B cell (primary cell): ENCODE measurements around the gene CGNL1. TPM values are rescaled to one million over a fixed set of nuclear protein-coding genes. Genes with fewer than 3 reads are reported as not detected.

Experiments
- ATAC-seq: fragments of 200-7000 bp; cut with Tn5 transposase; one replicate; pipeline ENCODE4 v1.10.0; 2021; ENCODE audit warnings: low read depth, mild to moderate bottlenecking, moderate number of reproducible peaks, moderate library complexity
- CTCF ChIA-PET: fragments of 350-600 bp; sonication (Branson Sonifier 250); formaldehyde crosslinking; loops from one replicate; lab custom pipeline; 2021; ENCODE audit warnings: antibody characterized with exemption, inconsistent platforms; lab: Charles Lee
- POLR2A ChIA-PET: fragments of 350-600 bp; sonication (Branson Sonifier 250); formaldehyde crosslinking; loops from one replicate; lab custom pipeline; 2021; ENCODE audit warnings: antibody characterized with exemption; lab: Charles Lee
- DNase-seq: peaks from one replicate; pipeline ENCODE4 v3.0.0; 2013
- H2AFZ ChIP-seq: 2 replicates; pipeline ENCODE4 v1.6.1; 2012; ENCODE audit warnings: mild to moderate bottlenecking, low read depth, low read length; ENCODE audit not compliant: insufficient read depth, poor library complexity, severe bottlenecking
- H3K27ac ChIP-seq, 2 donors: 1 replicate in 1 of 2; 2 replicates in 1 of 2; pipeline ENCODE4 v1.5.1; 2012 to 2013; ENCODE audit warnings: low read length in 2 of 2, mild to moderate bottlenecking in 2 of 2, moderate library complexity in 1 of 2
- H3K27me3 ChIP-seq, 4 experiments: fragments of 200-600 bp in 1 of 4; sonication (generic) in 1 of 4; replicated peaks in 1 of 4; 1 replicate in 2 of 4; 2 replicates in 2 of 4; pipeline versions ENCODE4 v1.6.1 to v1.7.0; 2013 to 2016; ENCODE audit warnings: low read length in 3 of 4, mild to moderate bottlenecking in 2 of 4, mixed read lengths in 1 of 4, moderate library complexity in 1 of 4; ENCODE audit not compliant: insufficient read depth in 4 of 4, control insufficient read depth in 3 of 4; ENCODE audit errors: control extremely low read depth in 1 of 4
- H3K36me3 ChIP-seq, 2 experiments: replicated peaks in 1 of 2; 1 replicate in 1 of 2; 2 replicates in 1 of 2; pipeline versions ENCODE4 v1.6.1 to v1.7.1; 2013; ENCODE audit warnings: low read length in 1 of 2; ENCODE audit not compliant: insufficient read depth in 2 of 2, control insufficient read depth in 1 of 2; ENCODE audit errors: control extremely low read depth in 1 of 2, extremely low read depth in 1 of 2
- H3K4me1 ChIP-seq, 2 donors: fragments of 200-600 bp in 1 of 2; sonication (generic) in 1 of 2; 1 replicate in 1 of 2; 2 replicates in 1 of 2; pipeline versions ENCODE4 v1.5.1 to v1.6.1; 2013 to 2017; ENCODE audit warnings: low read length in 2 of 2; ENCODE audit not compliant: control insufficient read depth in 2 of 2, insufficient read depth in 2 of 2
- H3K4me2 ChIP-seq: replicated peaks from 2 replicates; pipeline ENCODE3; 2012; ENCODE audit warnings: mild to moderate bottlenecking, low read depth, low read length; ENCODE audit not compliant: poor library complexity, severe bottlenecking
- H3K4me3 ChIP-seq, 5 experiments: fragments of 200-600 bp in 1 of 5; sonication (generic) in 1 of 5; 1 replicate in 3 of 5; 2 replicates in 2 of 5; pipeline versions ENCODE4 v1.5.1 to v1.7.0; 2011 to 2016; ENCODE audit warnings: low read length in 4 of 5, mild to moderate bottlenecking in 4 of 5, low read depth in 2 of 5, control low read depth in 1 of 5, moderate library complexity in 1 of 5; ENCODE audit not compliant: insufficient read depth in 1 of 5; ENCODE audit errors: control extremely low read depth in 1 of 5, extremely low read depth in 1 of 5
- H3K79me2 ChIP-seq: fragments of 200-600 bp; sonication (generic); one replicate; pipeline ENCODE4 v1.6.0; 2016; ENCODE audit warnings: low read length; ENCODE audit not compliant: control insufficient read depth, insufficient read depth
- H3K9ac ChIP-seq: fragments of 200-600 bp; sonication (generic); 2 replicates; pipeline ENCODE4 v1.6.1; 2017; ENCODE audit warnings: mild to moderate bottlenecking, low read length, moderate library complexity
- H3K9me3 ChIP-seq, 3 donors: one replicate each; pipeline versions ENCODE4 v1.6.1 to v1.7.1; 2013; ENCODE audit warnings: low read length in 2 of 3; ENCODE audit not compliant: control insufficient read depth in 2 of 3, insufficient read depth in 1 of 3; ENCODE audit errors: control extremely low read depth in 1 of 3
- H4K20me1 ChIP-seq: 2 replicates; pipeline ENCODE4 v1.6.0; 2012; ENCODE audit warnings: mild to moderate bottlenecking, low read length; ENCODE audit not compliant: insufficient read depth, control insufficient read depth, poor library complexity, severe bottlenecking
- H3K27ac Mint-ChIP-seq: one replicate; pipeline ENCODE4 v1.8.0; 2021; ENCODE audit warnings: mixed read lengths
- H3K27me3 Mint-ChIP-seq: one replicate; pipeline ENCODE4 v1.8.0; 2021; ENCODE audit warnings: mixed read lengths
- H3K4me1 Mint-ChIP-seq: one replicate; pipeline ENCODE4 v1.8.0; 2021; ENCODE audit warnings: mixed read lengths
- H3K4me3 Mint-ChIP-seq: one replicate; pipeline ENCODE4 v1.8.0; 2021; ENCODE audit warnings: mixed read lengths
- H3K9me3 Mint-ChIP-seq: one replicate; pipeline ENCODE4 v1.8.0; 2022; ENCODE audit warnings: mixed read lengths; ENCODE audit not compliant: insufficient read depth
- EZH2 ChIP-seq: IDR thresholded peaks from 2 replicates; pipeline ENCODE4 v1.6.1; 2012; ENCODE audit warnings: borderline replicate concordance, low read depth, mild to moderate bottlenecking, moderate library complexity, low read length; ENCODE audit not compliant: insufficient read depth, poor library complexity, severe bottlenecking
- WGBS: methylation state at CpG from one replicate; pipeline ENCODE4 v1.1.5; 2013; ENCODE audit warnings: missing lambda C conversion rate; ENCODE audit not compliant: insufficient coverage; 5-methylcytosine and 5-hydroxymethylcytosine counted together
- intact Hi-C: fragments of 100-400 bp; cut with micrococcal nuclease; formaldehyde crosslinking; loops from one replicate; pipeline ENCODE4 v1.10.0; 2022
- polyA plus RNA-seq: library from polyadenylated mRNA; depleted of rRNA; stranded (reverse); fragments of >200 nt; gene quantifications from 2 replicates; pipeline ENCODE4 v1.2.3, GENCODE V29; 2012
- total RNA-seq, 2 donors: library from RNA; stranded (reverse); fragments of 120-200 nt in 1 of 2; gene quantifications; 1 replicate in 1 of 2; 2 replicates in 1 of 2; pipeline versions ENCODE4 v1.2.3 to v1.2.4, GENCODE V29; 2013 to 2022
- TF ChIP-seq, protein P1 (sequence below): fragments of 200-600 bp; IDR thresholded peaks from one replicate; pipeline ENCODE4 v1.8.0; 2022; ENCODE audit warnings: antibody characterized with exemption, mild to moderate bottlenecking

The CGNL1 gene
- total and polyA plus RNA-seq, 2 donors (not counting 1 experiment from before 2014, with no cell fraction given): 0.03 to 0.12 TPM

GRCh38 chr15:57343498-57343897 is 32.8 kb upstream of the CGNL1 start:
- H3K9me3 ChIP-seq: no peaks in the 10 kb centered on the region
- no peak for ATAC-seq
- no peaks in the 10 kb centered on the region for H3K9me3 Mint-ChIP-seq
- H4K20me1 ChIP-seq: no peaks in the 10 kb centered on the region
- H3K4me3 ChIP-seq: no peak overlapping the region
- no peak overlapping the region for H3K4me2 ChIP-seq
- H3K27ac Mint-ChIP-seq: no peak overlapping the region
- no peak overlapping the region for H3K9ac ChIP-seq
- no peak overlapping the region for H3K27ac ChIP-seq
- H3K27me3 Mint-ChIP-seq: no peaks in the 10 kb centered on the region
- intact Hi-C loops: no loop called here
- ChIA-PET POLR2A (no interaction called here), CTCF (interaction anchor here (1.9 to 13.3 kb wide), 4 partner anchors 37 to 199 kb away, joined by 4 to 288 read pairs (median 62); no protein-coding TSS in a partner anchor)
- no peaks in the 10 kb centered on the region for H3K79me2 ChIP-seq
- WGBS: 64% methylated on average over 4 of the region's 6 CpGs
- no peak overlapping the region for H2AFZ ChIP-seq
- no peaks in the 10 kb centered on the region for H3K4me1 Mint-ChIP-seq
- TF ChIP-seq EZH2: no peak
- TF ChIP-seq, protein P1, sequence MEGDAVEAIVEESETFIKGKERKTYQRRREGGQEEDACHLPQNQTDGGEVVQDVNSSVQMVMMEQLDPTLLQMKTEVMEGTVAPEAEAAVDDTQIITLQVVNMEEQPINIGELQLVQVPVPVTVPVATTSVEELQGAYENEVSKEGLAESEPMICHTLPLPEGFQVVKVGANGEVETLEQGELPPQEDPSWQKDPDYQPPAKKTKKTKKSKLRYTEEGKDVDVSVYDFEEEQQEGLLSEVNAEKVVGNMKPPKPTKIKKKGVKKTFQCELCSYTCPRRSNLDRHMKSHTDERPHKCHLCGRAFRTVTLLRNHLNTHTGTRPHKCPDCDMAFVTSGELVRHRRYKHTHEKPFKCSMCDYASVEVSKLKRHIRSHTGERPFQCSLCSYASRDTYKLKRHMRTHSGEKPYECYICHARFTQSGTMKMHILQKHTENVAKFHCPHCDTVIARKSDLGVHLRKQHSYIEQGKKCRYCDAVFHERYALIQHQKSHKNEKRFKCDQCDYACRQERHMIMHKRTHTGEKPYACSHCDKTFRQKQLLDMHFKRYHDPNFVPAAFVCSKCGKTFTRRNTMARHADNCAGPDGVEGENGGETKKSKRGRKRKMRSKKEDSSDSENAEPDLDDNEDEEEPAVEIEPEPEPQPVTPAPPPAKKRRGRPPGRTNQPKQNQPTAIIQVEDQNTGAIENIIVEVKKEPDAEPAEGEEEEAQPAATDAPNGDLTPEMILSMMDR: no peak
- no peaks in the 10 kb centered on the region for H3K36me3 ChIP-seq
- no peak overlapping the region for H3K4me3 Mint-ChIP-seq
- no peak for DNase-seq
- no peaks in the 10 kb centered on the region for H3K27me3 ChIP-seq
- no peaks in the 10 kb centered on the region for H3K4me1 ChIP-seq

DNA sequence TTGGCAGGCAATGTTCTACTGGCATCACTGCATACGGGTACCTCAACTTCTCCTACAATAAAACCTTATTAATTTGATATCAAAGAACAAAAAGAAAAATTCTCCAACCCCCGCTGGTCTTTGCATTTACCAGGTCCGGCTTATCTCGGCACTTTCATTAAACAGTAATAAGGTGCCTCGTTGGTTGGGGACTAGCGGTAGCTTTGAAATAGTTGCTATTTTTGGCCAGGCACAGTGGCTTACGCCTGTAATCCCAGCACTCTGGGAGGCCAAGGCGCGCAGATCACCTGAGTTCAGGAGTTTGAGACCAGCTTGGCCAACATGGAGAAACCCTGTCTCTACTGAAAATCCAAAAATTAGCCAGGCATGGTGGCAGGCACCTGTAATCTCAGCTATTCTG is 32.0 kb upstream of the CGNL1 start:
- H2AFZ ChIP-seq: no peak overlapping the region
- POLR2A ChIA-PET: no interaction called here
- H3K4me3 Mint-ChIP-seq: no peak overlapping the region
- no peaks in the 10 kb centered on the region for H3K4me1 Mint-ChIP-seq
- no peaks in the 10 kb centered on the region for H3K79me2 ChIP-seq
- H3K27me3 Mint-ChIP-seq: no peaks in the 10 kb centered on the region
- H3K27ac ChIP-seq: no peak overlapping the region
- H3K27me3 ChIP-seq: no peaks in the 10 kb centered on the region
- CTCF ChIA-PET: interaction anchor here (1.8 to 13.3 kb wide), 4 partner anchors 38 to 199 kb away, joined by 4 to 288 read pairs (median 62); no protein-coding TSS in a partner anchor
- H3K4me2 ChIP-seq: no peak overlapping the region
- no peaks in the 10 kb centered on the region for H4K20me1 ChIP-seq
- H3K9me3 Mint-ChIP-seq: no peaks in the 10 kb centered on the region
- intact Hi-C loops: no loop called here
- H3K9me3 ChIP-seq: no peaks in the 10 kb centered on the region
- no peak overlapping the region for H3K9ac ChIP-seq
- 95% methylated on average over 8 of the region's 9 CpGs for WGBS
- TF ChIP-seq EZH2: no peak
- TF ChIP-seq, protein P1: no peak
- H3K4me1 ChIP-seq: no peaks in the 10 kb centered on the region
- ATAC-seq (no peak), DNase-seq (no peak)
- no peak overlapping the region for H3K4me3 ChIP-seq
- no peak overlapping the region for H3K27ac Mint-ChIP-seq
- H3K36me3 ChIP-seq: no peaks in the 10 kb centered on the region
